Activated CD8-positive, alpha-beta memory T cell treated with anti-CD3 and anti-CD28 coated beads, Interleukin-2, amount 10 ng/mL, durations not matched to agents 7 days and 5 days (primary cell): ENCODE data around the gene HDLBP. TPM values are rescaled to one million over a fixed set of nuclear protein-coding genes. Genes with fewer than 3 reads are reported as not detected.

Experiments
- ATAC-seq: fragments of 150-1000 bp; cut with Tn5 transposase; one replicate; pipeline ENCODE4 v1.10.0; 2021; ENCODE audit warnings: moderate library complexity
- CTCF ChIA-PET: fragments of 350-600 bp; sonication (Branson Sonifier 250); formaldehyde crosslinking; loops from one replicate; lab custom pipeline; 2021; ENCODE audit warnings: antibody characterized with exemption; lab: Charles Lee
- DNase-seq: peaks from one replicate; pipeline ENCODE4 v3.0.0-alpha.2; 2020
- H3K27ac Mint-ChIP-seq: one replicate; pipeline ENCODE4 v1.8.0; 2021; ENCODE audit warnings: mild to moderate bottlenecking, mixed read lengths
- H3K27me3 Mint-ChIP-seq: one replicate; pipeline ENCODE4 v1.8.0; 2021; ENCODE audit warnings: mixed read lengths
- H3K36me3 Mint-ChIP-seq: one replicate; pipeline ENCODE4 v1.8.0; 2021; ENCODE audit warnings: mild to moderate bottlenecking, mixed read lengths
- H3K4me1 Mint-ChIP-seq: one replicate; pipeline ENCODE4 v1.8.0; 2021; ENCODE audit warnings: mixed read lengths
- H3K4me3 Mint-ChIP-seq: one replicate; pipeline ENCODE4 v1.8.0; 2021; ENCODE audit warnings: mild to moderate bottlenecking, moderate library complexity, mixed read lengths
- H3K9me3 Mint-ChIP-seq: one replicate; pipeline ENCODE4 v1.8.0; 2022; ENCODE audit warnings: low read depth, mixed read lengths
- total RNA-seq, 2 experiments: library from RNA; stranded (reverse); gene quantifications; one replicate each; pipeline ENCODE4 v1.2.3, GENCODE V29; 2021

Gene HDLBP
- total RNA-seq, 2 experiments from 2014 or later = 176 to 232 TPM

DNA sequence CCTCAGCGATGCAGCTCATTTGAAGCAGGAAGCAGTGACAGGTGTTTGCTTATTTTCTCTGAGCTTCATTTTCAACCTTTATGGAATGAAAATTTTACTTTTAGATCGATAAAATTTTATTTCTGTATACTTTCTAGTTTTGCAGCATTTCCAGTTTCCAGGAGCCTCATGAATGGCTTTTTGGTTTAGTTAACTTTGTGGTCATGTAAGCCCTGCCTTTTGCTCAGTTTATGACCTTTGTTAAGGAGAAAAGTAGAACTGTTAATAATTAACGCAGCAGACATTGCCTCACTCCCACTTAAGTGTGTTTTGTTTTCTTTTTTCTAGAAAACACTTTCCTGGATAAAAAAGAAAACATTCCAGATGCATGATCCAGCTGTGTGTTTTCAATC, 36.2 kb upstream of the HDLBP start:
- peak overlapping the region; percentile 19 for H3K27ac Mint-ChIP-seq

DNA sequence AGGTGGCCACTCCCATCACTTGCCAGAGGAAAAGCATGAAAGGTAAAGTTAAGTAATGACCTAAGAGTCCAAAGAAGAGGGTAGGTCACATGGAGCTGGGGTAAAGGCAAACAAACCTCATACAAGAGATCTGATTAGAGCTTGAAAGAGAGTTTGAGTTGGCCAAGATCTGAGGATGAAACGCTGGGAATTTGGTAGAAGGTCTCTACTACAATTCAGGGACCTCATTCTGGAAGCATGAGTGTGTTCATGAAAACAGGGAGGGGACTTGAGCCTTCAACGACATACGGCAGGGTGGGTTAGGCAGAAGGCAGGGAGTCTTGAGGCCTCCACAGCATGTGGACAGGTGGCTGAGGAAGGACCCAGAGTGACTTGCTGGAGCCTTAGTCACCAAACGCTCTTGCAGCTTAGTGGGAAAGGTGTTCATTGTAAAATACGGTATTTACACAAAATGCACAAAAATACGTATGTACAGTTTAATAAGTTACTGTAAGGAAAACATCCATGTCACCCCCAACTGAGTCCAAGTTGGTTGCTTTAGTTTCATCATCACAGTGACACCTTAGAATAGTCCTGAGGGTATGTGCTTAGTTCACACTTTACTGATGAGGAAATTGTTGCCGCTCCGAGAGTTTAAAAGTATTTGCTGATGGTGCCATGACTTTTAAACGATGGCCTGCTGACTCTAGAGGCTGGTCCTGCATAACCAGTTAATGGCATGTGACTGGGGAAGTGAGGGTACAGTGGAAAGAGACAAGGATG, 35.6 kb upstream of the HDLBP start:
- Mint-ChIP-seq H3K27ac (peak overlapping the region; percentile 19), H3K4me3 (no peak overlapping the region), H3K4me1 (peaks cover 8% of the 10 kb centered on the region), H3K9me3 (no peaks in the 10 kb centered on the region), H3K36me3 (peaks cover 52% of the 10 kb centered on the region), H3K27me3 (no peaks in the 10 kb centered on the region)
- ATAC-seq = no peak
- CTCF ChIA-PET = no interaction called here
- DNase-seq = no peak

More for the DNA sequence above, 36.2 kb upstream of the HDLBP start:
- DNase-seq (no peak), ATAC-seq (no peak)
- H3K4me1 Mint-ChIP-seq = peaks cover 8% of the 10 kb centered on the region
- H3K27me3 Mint-ChIP-seq = no peaks in the 10 kb centered on the region
- CTCF ChIA-PET = no interaction called here
- H3K36me3 Mint-ChIP-seq = peaks cover 49% of the 10 kb centered on the region
- no peaks in the 10 kb centered on the region for H3K9me3 Mint-ChIP-seq
- H3K4me3 Mint-ChIP-seq = no peak overlapping the region

DNA sequence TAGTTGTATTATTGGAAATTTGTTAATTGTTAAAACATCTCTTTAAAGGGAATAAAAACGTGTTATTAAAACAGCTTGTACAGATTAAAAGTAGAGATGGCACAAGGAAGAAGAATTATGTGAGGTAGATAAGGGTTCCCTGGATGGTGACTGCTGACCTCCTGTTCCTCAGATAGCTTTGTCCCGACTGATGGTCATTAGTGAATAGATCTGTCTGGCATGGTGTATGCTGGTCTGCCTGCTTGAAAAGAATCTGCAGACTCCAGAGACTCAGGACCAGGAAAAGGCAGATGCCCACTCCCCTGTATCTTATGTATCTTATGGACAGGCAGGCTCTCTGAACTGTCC, 35.0 kb upstream of the HDLBP start:
- DNase-seq (no peak), ATAC-seq (no peak)
- peaks cover 8% of the 10 kb centered on the region for H3K4me1 Mint-ChIP-seq
- H3K4me3 Mint-ChIP-seq = no peak overlapping the region
- CTCF ChIA-PET = interaction anchor here (0.8 kb wide), 1 partner anchor 9 kb away, joined by 3 read pairs; no protein-coding TSS in a partner anchor
- no peak overlapping the region for H3K27ac Mint-ChIP-seq
- peaks cover 56% of the 10 kb centered on the region for H3K36me3 Mint-ChIP-seq
- H3K9me3 Mint-ChIP-seq = no peaks in the 10 kb centered on the region
- no peaks in the 10 kb centered on the region for H3K27me3 Mint-ChIP-seq

DNA sequence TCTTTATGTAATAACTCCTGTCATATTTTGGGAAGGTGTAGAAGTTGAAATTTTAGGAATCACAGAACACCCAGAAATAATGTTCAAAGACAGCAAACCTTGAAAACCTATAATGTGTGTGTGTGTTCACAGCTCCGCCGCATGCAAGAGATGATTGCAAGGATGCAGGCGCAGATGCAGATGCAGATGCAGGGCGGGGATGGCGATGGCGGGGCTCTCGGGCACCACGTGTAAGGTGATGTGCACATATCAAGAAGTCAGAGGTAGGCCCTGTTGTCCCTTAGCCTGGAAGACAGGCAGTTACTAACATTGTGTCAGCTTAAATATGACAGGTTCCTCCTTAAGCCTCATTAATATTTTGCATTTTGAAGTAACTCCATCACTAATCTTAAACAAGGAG, 34.5 kb upstream of the HDLBP start:
- Mint-ChIP-seq H3K4me1 (peaks cover 8% of the 10 kb centered on the region), H3K9me3 (no peaks in the 10 kb centered on the region), H3K36me3 (peaks cover 59% of the 10 kb centered on the region), H3K4me3 (no peak overlapping the region), H3K27me3 (no peaks in the 10 kb centered on the region), H3K27ac (no peak overlapping the region)
- DNase-seq = no peak
- CTCF ChIA-PET = interaction anchor here (0.8 kb wide), 1 partner anchor 10 kb away, joined by 3 read pairs; no protein-coding TSS in a partner anchor
- ATAC-seq = no peak

DNA sequence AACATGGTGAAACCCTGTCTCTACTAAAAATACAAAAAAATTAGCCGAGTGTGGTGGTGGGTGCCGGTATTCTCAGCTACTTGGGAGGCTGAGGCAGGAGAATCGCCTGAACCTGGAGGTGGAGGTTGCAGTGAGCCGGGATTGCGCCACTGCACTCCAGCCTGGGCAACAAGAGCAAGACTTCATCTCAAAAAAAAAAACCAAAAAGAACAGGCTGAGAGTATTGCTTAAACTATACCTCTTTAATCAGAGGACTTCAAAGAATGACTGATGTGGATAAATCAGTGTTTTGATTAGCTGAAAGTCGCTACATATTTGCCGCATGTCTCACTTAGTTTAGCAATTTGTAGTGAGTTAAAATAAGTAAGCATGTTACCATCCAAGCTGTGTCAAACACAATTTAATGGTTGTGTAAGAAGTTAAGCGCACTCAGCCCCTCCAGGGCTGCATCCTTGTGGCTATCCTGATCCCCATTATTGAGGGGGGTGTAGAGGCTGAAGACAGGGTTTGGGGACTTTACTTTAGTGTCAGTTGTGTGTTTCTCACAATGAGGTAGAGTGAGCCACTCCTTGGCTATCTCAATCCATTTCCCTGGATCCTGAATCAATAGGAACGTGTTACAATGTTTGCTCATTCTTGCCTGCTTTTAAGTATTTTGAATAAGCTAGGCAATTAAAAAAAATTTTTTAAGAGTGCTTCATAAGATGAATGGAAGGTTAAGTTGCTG, 29.6 kb upstream of the HDLBP start:
- CTCF ChIA-PET = no interaction called here
- Mint-ChIP-seq H3K36me3 (peaks cover 58% of the 10 kb centered on the region), H3K27ac (no peak overlapping the region), H3K4me1 (peaks cover 12% of the 10 kb centered on the region), H3K4me3 (no peak overlapping the region), H3K27me3 (no peaks in the 10 kb centered on the region), H3K9me3 (no peaks in the 10 kb centered on the region)
- DNase-seq = no peak
- no peak for ATAC-seq

DNA sequence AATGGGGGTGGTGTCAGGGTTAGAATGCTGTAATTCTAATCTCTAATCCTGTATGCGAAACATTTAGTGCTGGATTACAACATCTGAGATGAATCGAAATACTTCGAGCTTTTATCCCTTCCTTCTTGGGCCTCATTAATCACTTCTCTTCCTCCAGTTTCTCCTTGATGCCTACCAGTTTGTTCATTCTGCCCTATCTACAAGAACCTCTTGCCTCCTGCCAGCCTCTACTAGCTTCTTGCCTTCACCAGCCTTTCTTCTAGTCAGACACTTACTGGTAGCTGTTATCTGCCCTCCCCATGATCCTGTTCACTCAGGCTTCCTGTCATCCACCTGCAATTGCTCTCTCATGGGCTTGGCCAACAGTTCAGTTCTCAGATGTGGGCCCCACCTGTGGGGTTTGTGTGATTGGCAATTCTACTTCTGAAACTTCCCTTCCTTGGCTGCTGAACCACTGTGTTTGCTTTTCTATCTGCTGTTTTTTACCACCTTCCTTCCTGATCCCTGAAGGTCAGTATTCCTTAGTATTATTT, 25.2 kb upstream of the HDLBP start:
- Mint-ChIP-seq H3K27ac (peak overlapping the region; percentile 8), H3K4me1 (peaks cover 28% of the 10 kb centered on the region), H3K4me3 (no peak overlapping the region), H3K36me3 (peaks cover 58% of the 10 kb centered on the region), H3K9me3 (no peaks in the 10 kb centered on the region), H3K27me3 (no peaks in the 10 kb centered on the region)
- CTCF ChIA-PET = interaction anchor here (0.6 to 1.7 kb wide), 3 partner anchors 24 to 262 kb away, joined by 3 to 4 read pairs (median 3); no protein-coding TSS in a partner anchor
- no peak for DNase-seq
- ATAC-seq = peak; percentile 18

DNA sequence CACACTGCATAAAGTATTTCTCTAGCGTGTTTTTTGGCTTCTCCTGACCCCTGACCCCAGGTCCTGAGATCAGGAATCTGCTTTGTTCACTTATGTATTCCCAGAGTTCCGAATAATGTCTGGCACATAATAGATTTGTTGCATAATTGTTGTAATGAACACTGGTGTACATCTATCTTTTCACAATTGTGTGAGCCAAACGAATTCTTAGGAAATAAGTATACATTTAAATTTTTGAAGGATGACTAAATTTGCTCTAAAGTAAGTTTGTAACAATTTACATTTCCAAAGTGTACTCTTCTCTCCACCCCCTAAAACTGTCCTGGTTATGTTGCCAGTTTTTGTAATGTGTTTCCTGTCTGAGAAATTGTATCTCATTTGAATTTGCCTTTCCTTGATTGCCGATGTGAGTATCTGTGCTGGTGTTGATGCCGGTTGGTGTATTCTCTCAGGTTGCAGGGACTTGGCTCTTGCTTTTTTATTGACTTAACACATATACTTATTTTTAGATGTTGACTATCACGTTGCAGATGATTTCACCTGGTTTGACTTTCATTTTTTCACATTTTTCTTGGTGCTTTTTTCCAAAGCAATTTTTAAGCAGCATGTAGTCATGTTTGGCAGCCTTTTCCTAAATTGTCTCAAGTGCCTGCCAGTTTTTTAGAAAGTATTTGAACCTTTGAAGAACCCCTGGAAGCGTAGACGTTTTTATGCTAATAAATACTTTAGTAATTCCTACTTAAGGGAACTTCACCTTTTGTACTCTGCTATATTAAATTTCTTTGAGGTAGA, 24.6 kb upstream of the HDLBP start:
- ATAC-seq = no peak
- Mint-ChIP-seq H3K9me3 (no peaks in the 10 kb centered on the region), H3K27ac (peak overlapping the region; percentile 23)

DNA sequence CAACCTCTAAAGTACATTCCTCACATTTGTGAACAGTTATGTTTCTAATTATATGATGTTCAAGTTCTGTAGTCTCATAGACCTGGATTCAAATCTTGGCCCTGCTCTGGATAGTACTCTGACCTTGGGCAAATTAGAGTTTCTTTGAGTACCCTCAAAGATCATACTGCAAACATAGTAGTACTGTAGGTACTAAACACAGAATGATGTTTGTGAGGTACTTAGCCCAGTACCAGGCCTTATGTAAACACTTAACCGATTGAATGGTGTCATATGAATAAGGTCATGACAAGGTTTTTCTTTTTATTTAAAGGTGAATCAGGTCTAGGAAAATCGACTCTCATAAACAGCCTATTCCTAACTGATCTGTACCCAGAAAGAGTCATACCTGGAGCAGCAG, 19.3 kb upstream of the HDLBP start:
- Mint-ChIP-seq H3K27me3 (no peaks in the 10 kb centered on the region), H3K36me3 (peaks cover 43% of the 10 kb centered on the region), H3K9me3 (no peaks in the 10 kb centered on the region), H3K4me1 (peaks cover 28% of the 10 kb centered on the region), H3K27ac (no peak overlapping the region), H3K4me3 (no peak overlapping the region)
- CTCF ChIA-PET = no interaction called here
- DNase-seq = no peak
- no peak for ATAC-seq

More for the DNA sequence above, 24.6 kb upstream of the HDLBP start:
- Mint-ChIP-seq H3K36me3 (peaks cover 57% of the 10 kb centered on the region), H3K27me3 (no peaks in the 10 kb centered on the region), H3K4me1 (peaks cover 33% of the 10 kb centered on the region), H3K4me3 (no peak overlapping the region)
- CTCF ChIA-PET = interaction anchor here (0.6 to 1.7 kb wide), 3 partner anchors 12 to 83 kb away, joined by 3 to 4 read pairs (median 3); no protein-coding TSS in a partner anchor
- DNase-seq = no peak

DNA sequence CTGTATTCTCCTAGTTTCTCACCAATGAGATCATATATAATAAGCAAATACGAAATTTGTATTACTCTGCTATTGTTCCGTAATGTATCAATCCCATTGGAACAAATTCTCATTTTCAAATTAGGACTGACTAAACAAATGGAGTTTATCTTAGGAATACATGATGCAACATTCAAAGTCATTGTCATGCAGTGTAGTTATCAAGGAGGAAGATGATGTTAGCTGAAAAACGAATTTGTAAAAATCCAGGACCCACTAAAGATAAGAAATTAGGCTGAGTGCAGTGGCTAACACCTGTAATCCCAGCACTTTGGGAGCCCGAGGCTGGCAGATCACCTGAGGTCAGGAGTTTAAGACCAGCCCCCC, 15.1 kb upstream of the HDLBP start:
- no peak for DNase-seq
- no peaks in the 10 kb centered on the region for H3K9me3 Mint-ChIP-seq
- CTCF ChIA-PET = no interaction called here
- H3K27me3 Mint-ChIP-seq = no peaks in the 10 kb centered on the region
- no peak for ATAC-seq
- peaks cover 47% of the 10 kb centered on the region for H3K36me3 Mint-ChIP-seq
- H3K4me1 Mint-ChIP-seq = peaks cover 14% of the 10 kb centered on the region
- no peak overlapping the region for H3K27ac Mint-ChIP-seq
- no peak overlapping the region for H3K4me3 Mint-ChIP-seq

DNA sequence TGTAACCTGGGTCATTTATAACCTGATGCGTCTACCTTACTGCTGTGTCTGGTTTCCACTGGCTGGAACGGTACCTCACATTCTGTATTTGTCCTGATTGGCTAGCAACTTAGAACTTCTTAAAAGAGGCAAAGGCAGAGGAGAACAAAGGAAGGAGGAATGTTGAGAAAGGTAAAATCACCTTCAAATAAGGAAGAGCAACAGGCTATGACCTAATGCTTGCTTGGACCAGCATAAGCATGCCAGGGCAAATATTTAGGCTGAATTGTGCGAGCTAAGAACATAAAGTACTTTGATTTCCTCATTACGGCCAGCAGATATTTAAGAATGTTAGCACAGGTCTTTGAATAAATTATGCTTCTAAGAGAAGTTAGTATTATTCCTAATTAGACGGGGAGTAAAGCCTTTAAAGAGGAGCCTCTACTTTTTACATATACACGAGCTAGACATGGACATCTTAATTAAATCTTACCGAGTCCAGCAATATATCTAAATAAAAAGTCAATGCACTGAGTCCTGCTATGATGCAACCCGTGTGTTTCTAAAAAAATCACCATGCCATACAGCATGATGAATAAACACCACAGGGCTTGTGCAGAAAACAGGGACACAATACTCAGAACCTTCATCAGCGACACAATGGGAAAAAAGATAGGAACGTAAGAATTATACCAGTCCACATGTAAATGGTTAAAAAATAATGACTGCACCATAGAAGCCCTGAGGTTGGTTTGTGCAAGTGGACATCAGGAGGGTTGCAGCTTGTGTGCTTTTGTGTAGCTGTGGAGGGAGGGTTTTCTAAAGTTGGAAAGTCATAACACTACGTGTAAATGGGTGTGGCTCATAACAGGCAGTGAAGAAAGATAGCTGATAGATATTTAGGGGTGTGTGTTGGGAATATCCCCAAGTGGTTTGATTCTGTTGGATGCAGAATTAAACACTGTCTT, 14.5 kb upstream of the HDLBP start:
- H3K4me3 Mint-ChIP-seq = no peak overlapping the region
- no peak overlapping the region for H3K27ac Mint-ChIP-seq
- no peaks in the 10 kb centered on the region for H3K9me3 Mint-ChIP-seq
- H3K27me3 Mint-ChIP-seq = no peaks in the 10 kb centered on the region
- ATAC-seq (no peak), DNase-seq (no peak)
- CTCF ChIA-PET = no interaction called here
- peaks cover 49% of the 10 kb centered on the region for H3K36me3 Mint-ChIP-seq
- H3K4me1 Mint-ChIP-seq = peaks cover 12% of the 10 kb centered on the region

DNA sequence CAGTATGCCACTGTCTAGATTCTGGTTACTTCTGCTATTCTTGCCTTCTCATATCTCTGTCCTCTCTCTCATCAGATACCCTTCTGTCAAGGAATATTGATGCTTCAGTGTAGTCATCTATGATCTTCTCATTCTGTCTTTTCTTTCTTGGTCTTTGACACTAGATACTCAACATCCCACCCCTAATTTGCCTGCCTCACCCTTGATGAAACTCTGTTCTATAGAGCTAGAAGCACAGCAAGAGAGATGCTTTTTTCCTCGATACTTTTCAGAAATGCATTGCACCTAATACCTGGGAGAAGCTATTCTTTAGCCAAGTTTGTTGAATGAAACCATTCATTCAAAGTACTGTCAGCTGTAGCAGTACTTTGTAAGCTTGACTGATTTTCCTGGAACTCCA, 9.8 kb upstream of the HDLBP start:
- Mint-ChIP-seq H3K4me3 (no peak overlapping the region), H3K27me3 (no peaks in the 10 kb centered on the region), H3K36me3 (peaks cover 55% of the 10 kb centered on the region), H3K9me3 (no peaks in the 10 kb centered on the region), H3K27ac (peak overlapping the region; percentile 9), H3K4me1 (peaks cover 35% of the 10 kb centered on the region)
- DNase-seq (no peak), ATAC-seq (no peak)
- CTCF ChIA-PET = no interaction called here

DNA sequence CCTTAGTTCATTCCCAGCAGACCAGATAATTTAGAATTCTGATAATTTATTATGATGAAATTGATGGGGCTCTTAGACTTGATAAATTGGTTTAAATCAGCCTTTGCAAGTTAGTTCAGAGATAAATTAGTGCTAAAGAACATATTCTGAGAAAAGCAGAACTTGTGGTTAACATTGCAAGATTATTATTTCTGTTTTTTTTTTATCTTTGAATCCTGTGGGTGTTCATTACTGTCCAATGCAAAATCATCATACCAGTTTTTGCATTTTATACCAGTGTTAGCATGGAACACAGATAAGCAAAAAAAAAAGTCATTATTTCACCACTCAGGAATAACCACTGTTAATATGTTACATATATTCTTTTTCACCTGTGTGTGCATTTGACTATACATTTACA, 9.3 kb upstream of the HDLBP start:
- ATAC-seq (no peak), DNase-seq (no peak)

More for the DNA sequence above, 9.3 kb upstream of the HDLBP start:
- peaks cover 39% of the 10 kb centered on the region for H3K4me1 Mint-ChIP-seq
- H3K27ac Mint-ChIP-seq = no peak overlapping the region
- H3K36me3 Mint-ChIP-seq = peaks cover 57% of the 10 kb centered on the region
- no peaks in the 10 kb centered on the region for H3K9me3 Mint-ChIP-seq
- H3K4me3 Mint-ChIP-seq = no peak overlapping the region
- H3K27me3 Mint-ChIP-seq = no peaks in the 10 kb centered on the region
- CTCF ChIA-PET = no interaction called here
